Fibroblast of lung (primary cell): Measurements from ENCODE around the gene CACTIN.

Experiments used
- EZH2 ChIP-seq: IDR thresholded peaks from 2 replicates; pipeline ENCODE4 v1.5.1; 2012; ENCODE audit warnings: low read length, control low read depth, mild to moderate bottlenecking; ENCODE audit errors: missing control alignments
- TF ChIP-seq, protein P1 (sequence below), 2 donors: IDR thresholded peaks in 1 of 2; conservative IDR thresholded peaks in 1 of 2; 1 replicate in 1 of 2; 2 replicates in 1 of 2; pipeline ENCODE4 v1.5.1; 2011 to 2012; ENCODE audit warnings: low read length in 2 of 2, control low read depth in 1 of 2, inconsistent platforms in 1 of 2, low read depth in 1 of 2, mild to moderate bottlenecking in 1 of 2

- no peak for TF ChIP-seq EZH2
- TF ChIP-seq, protein P1, sequence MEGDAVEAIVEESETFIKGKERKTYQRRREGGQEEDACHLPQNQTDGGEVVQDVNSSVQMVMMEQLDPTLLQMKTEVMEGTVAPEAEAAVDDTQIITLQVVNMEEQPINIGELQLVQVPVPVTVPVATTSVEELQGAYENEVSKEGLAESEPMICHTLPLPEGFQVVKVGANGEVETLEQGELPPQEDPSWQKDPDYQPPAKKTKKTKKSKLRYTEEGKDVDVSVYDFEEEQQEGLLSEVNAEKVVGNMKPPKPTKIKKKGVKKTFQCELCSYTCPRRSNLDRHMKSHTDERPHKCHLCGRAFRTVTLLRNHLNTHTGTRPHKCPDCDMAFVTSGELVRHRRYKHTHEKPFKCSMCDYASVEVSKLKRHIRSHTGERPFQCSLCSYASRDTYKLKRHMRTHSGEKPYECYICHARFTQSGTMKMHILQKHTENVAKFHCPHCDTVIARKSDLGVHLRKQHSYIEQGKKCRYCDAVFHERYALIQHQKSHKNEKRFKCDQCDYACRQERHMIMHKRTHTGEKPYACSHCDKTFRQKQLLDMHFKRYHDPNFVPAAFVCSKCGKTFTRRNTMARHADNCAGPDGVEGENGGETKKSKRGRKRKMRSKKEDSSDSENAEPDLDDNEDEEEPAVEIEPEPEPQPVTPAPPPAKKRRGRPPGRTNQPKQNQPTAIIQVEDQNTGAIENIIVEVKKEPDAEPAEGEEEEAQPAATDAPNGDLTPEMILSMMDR (conservative IDR thresholded peaks at IDR 0.05 in 1 of 2, IDR thresholded peaks at IDR 0.05 in 1 of 2; ENCODE audit: low read depth in 1 of 2, low read length in 2 of 2) = no peak
Observed at GRCh38 chr19:3590991-3591659, 35.5 kb downstream of the CACTIN start.
